Measurements from ENCODE around the gene CBX2.
A peak's percentile ranks its signal among the peaks of the same experiment; 100 is the strongest.

Gene CBX2

DNA sequence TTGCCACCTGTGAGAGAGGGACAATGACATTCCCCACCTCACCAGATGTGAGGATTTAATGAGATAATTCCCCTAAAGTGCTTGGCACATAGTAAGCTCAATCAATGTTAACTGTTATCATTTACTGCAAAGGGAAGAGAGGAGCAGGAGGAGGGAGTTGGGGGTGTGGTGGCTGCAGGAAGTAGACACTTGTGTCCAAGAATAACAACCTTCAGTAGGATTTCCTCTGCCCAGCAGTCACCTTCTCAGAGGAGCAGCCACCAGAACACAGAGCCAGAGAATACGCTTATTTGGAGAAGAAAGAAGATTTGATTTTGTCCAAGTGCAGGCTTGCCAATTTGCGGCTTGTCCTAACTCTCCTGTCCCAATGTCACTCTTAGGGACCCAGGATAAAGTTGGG lies 51.1 kb downstream of the CBX2 start:
- DNase-seq (ENCODE audit: low read depth in 2 of 2), result no peak
- TF ChIP-seq, protein P1, sequence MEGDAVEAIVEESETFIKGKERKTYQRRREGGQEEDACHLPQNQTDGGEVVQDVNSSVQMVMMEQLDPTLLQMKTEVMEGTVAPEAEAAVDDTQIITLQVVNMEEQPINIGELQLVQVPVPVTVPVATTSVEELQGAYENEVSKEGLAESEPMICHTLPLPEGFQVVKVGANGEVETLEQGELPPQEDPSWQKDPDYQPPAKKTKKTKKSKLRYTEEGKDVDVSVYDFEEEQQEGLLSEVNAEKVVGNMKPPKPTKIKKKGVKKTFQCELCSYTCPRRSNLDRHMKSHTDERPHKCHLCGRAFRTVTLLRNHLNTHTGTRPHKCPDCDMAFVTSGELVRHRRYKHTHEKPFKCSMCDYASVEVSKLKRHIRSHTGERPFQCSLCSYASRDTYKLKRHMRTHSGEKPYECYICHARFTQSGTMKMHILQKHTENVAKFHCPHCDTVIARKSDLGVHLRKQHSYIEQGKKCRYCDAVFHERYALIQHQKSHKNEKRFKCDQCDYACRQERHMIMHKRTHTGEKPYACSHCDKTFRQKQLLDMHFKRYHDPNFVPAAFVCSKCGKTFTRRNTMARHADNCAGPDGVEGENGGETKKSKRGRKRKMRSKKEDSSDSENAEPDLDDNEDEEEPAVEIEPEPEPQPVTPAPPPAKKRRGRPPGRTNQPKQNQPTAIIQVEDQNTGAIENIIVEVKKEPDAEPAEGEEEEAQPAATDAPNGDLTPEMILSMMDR (IDR thresholded peaks at IDR 0.05; ENCODE audit: low read depth, low read length), result no peak
- H3K4me3 ChIP-seq (replicated peaks in 1 of 2; ENCODE audit: low read depth in 2 of 2, low read length in 2 of 2), result no peak overlapping the region

DNA sequence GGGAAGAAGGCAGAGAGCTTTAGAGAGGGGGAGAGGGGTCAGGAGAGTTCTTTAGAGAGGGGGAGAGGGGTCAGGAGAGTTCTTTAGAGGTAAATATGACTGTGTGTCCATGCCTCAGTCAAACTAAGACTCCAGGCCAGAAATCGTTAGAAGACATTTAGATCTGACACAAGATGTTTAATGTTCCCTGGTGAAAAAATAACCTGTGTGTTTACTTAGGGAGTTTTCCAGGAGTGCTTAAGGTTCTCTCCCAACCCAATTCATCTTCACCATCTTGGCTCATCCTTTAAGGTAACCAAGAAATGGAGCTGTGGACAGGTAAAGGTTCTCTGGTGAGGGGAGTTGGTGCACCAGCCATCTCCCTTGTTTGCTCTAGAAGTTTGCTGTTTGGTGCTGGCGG lies 51.5 kb downstream of the CBX2 start:
- H3K4me3 ChIP-seq (replicated peaks in 1 of 2; ENCODE audit: low read depth in 2 of 2, low read length in 2 of 2), result no peak overlapping the region
- DNase-seq (ENCODE audit: low read depth in 2 of 2), result no peak
- TF ChIP-seq, protein P1 (IDR thresholded peaks at IDR 0.05; ENCODE audit: low read depth, low read length), result no peak

DNA sequence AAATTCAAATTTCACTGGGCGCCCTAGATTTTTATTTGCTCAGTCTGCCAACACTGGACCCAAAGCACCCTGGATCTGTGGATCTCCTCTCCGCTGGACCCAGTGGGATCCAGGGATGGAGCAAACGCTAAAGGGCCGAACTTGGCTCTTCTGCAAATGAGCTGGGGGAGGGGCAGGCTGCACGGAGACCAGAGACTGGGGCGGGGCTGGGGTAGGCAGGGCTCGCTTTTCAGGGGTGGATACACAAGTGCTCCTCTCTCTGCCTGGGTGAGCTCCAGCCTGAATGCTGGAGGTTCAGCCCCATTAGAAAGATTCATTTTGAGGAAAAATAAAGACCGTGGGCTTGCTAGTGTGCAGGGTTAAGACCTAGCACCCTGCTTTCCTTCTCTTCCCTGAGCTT lies 52.4 kb downstream of the CBX2 start:
- H3K4me3 ChIP-seq (replicated peaks in 1 of 2; ENCODE audit: low read depth in 2 of 2, low read length in 2 of 2), result no peak overlapping the region
- no peak for DNase-seq (ENCODE audit: low read depth in 2 of 2)
- TF ChIP-seq, protein P1 (IDR thresholded peaks at IDR 0.05; ENCODE audit: low read depth, low read length), result no peak

DNA sequence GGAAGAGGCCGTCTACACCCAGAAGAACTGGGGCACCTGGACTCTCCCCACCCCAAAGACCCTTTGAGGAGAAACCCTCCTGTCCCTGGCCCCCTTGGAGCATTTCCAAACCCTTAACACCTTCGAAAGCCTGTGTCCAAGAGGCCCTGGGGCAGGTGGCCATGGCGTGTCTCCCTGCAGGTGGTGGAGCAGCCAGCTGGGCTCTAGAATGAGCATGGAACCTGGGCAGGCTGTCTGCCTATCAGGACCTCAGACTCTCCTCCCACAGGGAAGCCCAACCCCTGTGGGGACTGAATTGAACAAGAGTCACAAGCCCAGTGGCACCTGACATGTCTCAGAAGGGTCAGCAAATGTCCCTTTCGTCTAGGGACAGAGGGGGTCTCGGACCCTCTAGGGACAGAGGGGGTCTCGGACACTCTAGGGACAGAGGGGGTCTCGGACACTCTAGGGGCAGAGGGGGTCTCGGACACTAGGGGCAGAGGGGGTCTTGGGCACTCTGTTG lies 52.9 kb downstream of the CBX2 start:
- no peak for DNase-seq (ENCODE audit: low read depth in 2 of 2)
- H3K4me3 ChIP-seq (replicated peaks in 1 of 2; ENCODE audit: low read depth in 2 of 2, low read length in 2 of 2), result no peak overlapping the region
- TF ChIP-seq, protein P1 (IDR thresholded peaks at IDR 0.05; ENCODE audit: low read depth, low read length), result no peak

DNA sequence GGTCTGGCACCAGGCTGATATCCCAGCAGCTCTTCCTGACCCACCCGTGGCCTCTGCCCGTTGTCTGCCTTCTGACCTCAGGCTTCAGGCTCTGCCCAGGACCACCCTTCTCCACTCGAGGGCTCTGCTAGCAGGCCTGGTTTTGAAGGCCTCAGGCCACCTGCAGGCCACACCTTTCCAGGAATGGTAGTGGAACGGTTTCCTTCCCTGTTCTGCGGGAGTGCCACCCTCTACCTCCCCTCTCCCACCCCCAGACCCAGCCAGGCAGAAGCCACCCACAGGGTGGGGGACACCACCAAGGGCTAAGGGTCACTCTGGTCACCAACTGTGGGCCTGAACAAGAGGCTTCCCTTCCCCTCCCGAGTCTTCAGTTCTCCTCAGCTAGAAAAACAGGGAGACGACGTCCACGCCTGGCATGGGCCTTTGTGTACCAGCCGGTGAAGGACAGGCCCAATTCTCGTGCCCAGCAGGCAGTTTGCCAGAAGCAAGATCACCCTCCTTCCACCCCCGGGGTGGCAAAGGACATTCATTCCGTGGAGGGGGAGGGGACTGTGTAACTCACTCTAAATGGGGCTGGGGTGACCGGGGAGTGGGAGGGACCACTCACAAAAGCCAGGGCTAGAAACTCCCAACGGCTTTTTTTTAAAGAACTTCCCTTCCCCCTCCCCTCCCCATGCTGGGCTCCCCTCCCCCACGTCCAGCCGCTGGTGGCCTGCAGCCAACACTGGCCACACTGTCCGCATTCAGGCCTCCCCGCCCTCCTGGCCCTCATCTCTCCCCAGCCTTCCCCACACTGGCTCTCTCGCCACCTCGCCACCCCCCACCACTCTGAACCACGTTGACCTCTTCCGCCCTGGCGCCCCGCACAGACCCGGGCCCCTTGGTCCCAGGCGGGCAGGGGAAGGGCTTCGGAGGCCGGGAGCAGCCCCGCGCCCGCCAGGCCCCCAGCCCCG lies 53.6 kb downstream of the CBX2 start:
- H3K4me3 ChIP-seq (replicated peaks in 1 of 2; ENCODE audit: low read depth in 2 of 2, low read length in 2 of 2), result no peak overlapping the region
- TF ChIP-seq, protein P1 (IDR thresholded peaks at IDR 0.05; ENCODE audit: low read depth, low read length), result no peak
- DNase-seq (ENCODE audit: low read depth in 2 of 2), result peak in 1 of 2 donors; percentile 55

DNA sequence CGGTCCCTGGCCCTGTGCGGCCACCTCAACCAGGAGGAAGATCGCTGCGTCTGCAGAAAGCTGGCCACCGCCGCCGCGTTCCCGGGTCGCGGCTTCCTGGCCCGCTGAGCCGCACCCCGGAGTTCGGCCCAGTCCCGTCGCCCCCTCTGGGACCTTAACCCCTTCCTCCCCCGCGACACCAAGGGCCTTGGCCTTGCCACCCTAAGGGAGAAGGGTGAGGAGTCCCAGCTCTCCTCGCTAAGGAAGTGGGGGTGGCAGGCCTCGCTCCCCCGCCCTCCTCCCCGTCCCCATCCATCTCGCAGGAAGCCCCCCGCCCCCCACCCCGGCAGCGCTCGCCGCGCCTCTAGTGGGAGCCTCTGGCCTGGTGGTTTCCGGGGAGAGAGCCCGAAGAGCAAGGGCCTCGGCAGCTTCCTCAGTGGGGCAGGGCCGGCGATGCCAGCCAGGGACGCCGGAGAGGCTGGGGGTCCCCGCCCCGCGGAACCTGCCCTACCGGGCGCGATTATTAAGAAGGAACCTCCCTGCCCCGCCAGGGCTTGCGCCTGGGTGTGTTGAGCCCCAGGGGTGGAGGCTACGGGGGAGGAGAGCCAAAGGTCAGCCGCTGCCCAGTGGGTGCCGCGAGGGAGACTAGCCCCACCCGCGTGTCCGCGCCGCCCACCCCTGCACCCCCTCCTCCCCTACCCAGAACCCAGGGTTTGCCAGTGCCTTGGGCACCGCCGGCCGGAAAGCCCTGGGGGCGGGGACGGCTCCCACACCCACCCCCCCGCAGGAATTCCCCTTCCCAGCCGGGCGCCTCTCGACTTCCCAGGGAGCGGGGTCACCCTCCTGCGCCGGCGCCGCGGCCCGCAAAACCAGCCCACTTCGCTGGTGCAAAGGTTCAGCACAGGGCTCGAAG lies 54.5 kb downstream of the CBX2 start:
- TF ChIP-seq, protein P1 (IDR thresholded peaks at IDR 0.05; ENCODE audit: low read depth, low read length), result no peak
- no peak overlapping the region for H3K4me3 ChIP-seq (replicated peaks in 1 of 2; ENCODE audit: low read depth in 2 of 2, low read length in 2 of 2)

More for the DNA sequence above, 54.5 kb downstream of the CBX2 start:
- no peak for DNase-seq (ENCODE audit: low read depth in 2 of 2)

Measured in cardiac fibroblast (primary cell).